Right lobe of liver (tissue), 4 donors: Measurements from ENCODE around the gene MACROD2.

Experiments
- CTCF ChIP-seq, 4 donors: fragments of 200-600 bp in 3 of 4; fragments of 450-650 bp in 1 of 4; IDR thresholded peaks; one replicate each; pipeline versions ENCODE4 v1.5.1 to v1.8.0; 2016 to 2022; ENCODE audit warnings: antibody characterized with exemption in 4 of 4, mild to moderate bottlenecking in 2 of 4
- POLR2A ChIP-seq: fragments of 450-650 bp; IDR thresholded peaks from one replicate; pipeline ENCODE4 v1.6.1; 2017; ENCODE audit warnings: antibody characterized with exemption, mild to moderate bottlenecking
- donor health status: DM: no; HTN: no; CAD: no.
- donor health status: DM: no; HTN: no; CAD: no.
- donor health status: DM: no; HTN: yes; CAD: no.

DNA sequence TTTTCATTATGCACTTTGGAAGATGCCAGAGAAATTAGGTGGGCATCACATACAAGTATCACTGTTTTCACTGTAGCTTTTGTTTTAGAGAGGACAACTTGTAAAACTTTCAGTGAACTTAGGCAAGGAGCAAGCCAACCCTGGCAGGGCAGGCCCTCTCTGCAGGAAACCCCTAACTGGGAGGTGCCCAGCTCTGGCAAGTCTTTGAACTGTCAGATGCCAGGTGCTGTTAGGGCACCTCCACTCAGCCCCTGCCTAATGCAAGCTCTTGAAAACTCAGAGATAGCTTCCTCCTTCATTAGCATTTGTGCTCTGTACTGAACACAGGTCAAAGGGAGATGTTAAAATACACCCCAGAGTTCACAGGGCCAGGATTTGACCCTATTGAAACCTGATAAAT is 1116.3 kb downstream of the MACROD2 start:
- TF ChIP-seq CTCF (IDR thresholded peaks at IDR 0.05) (no peak), POLR2A (no peak)
